WTC11 (cell line): ENCODE measurements around the gene VAMP3. TPM values are rescaled to one million over a fixed set of nuclear protein-coding genes. Genes with fewer than 3 reads are reported as not detected.

Source experiments
- ATAC-seq: fragments of 200-7000 bp; cut with Tn5 transposase; 2 replicates; pipeline ENCODE4 v1.10.0; 2021; ENCODE audit warnings: mild to moderate bottlenecking, moderate library complexity
- CTCF ChIA-PET: fragments of 300-600 bp; sonication (Branson Sonifier 250); formaldehyde crosslinking; loops from one replicate; lab custom pipeline; 2021; ENCODE audit warnings: antibody characterized with exemption; lab: Charles Lee
- POLR2A ChIA-PET: fragments of 350-600 bp; sonication (Branson Sonifier 250); formaldehyde crosslinking; loops from one replicate; lab custom pipeline; 2021; ENCODE audit warnings: antibody characterized with exemption; lab: Charles Lee
- DNase-seq: peaks from one replicate; pipeline ENCODE4 v3.0.0; 2021; ENCODE audit warnings: low spot score
- H3K27ac Mint-ChIP-seq: 2 replicates; pipeline ENCODE4 v1.8.0; 2021; ENCODE audit warnings: mixed read lengths
- H3K27me3 Mint-ChIP-seq: 2 replicates; pipeline ENCODE4 v1.8.0; 2021; ENCODE audit warnings: low read depth, mild to moderate bottlenecking, moderate library complexity, mixed read lengths
- H3K36me3 Mint-ChIP-seq: 2 replicates; pipeline ENCODE4 v1.8.0; 2021; ENCODE audit warnings: mixed read lengths
- H3K4me1 Mint-ChIP-seq: 2 replicates; pipeline ENCODE4 v1.8.0; 2022; ENCODE audit warnings: mixed read lengths
- H3K4me3 Mint-ChIP-seq: 2 replicates; pipeline ENCODE4 v1.8.0; 2021; ENCODE audit warnings: mild to moderate bottlenecking, moderate library complexity, mixed read lengths
- H3K9me3 Mint-ChIP-seq: 2 replicates; pipeline ENCODE4 v1.8.0; 2021; ENCODE audit warnings: mixed read lengths
- ARID4B ChIP-seq: sonication (generic); formaldehyde crosslinking; IDR thresholded peaks from 2 replicates; pipeline ENCODE4 v1.8.0; 2023; ENCODE audit warnings: missing genetic modification reagents, mild to moderate bottlenecking, borderline replicate concordance
- CDX4 ChIP-seq: fragments of 250-450 bp; sonication (Bioruptor Pico); IDR thresholded peaks from 2 replicates; pipeline ENCODE4 v1.9.0; 2021; ENCODE audit warnings: moderate library complexity, mild to moderate bottlenecking, inconsistent platforms, borderline replicate concordance
- E2F4 ChIP-seq: sonication (generic); formaldehyde crosslinking; IDR thresholded peaks from 2 replicates; pipeline ENCODE4 v1.8.1; 2022; ENCODE audit warnings: low read depth, mild to moderate bottlenecking, moderate library complexity, missing genetic modification reagents, borderline replicate concordance
- ESRRA ChIP-seq: sonication (generic); formaldehyde crosslinking; IDR thresholded peaks from 2 replicates; pipeline ENCODE4 v1.8.1; 2022; ENCODE audit warnings: mild to moderate bottlenecking, missing genetic modification reagents, borderline replicate concordance
- FOXJ3 ChIP-seq: sonication (generic); formaldehyde crosslinking; IDR thresholded peaks from 2 replicates; pipeline ENCODE4 v1.9.0; 2021; ENCODE audit warnings: missing genetic modification reagents, mild to moderate bottlenecking, borderline replicate concordance
- FOXK1 ChIP-seq: sonication (generic); formaldehyde crosslinking; IDR thresholded peaks from 2 replicates; pipeline ENCODE4 v1.8.0; 2022; ENCODE audit warnings: mild to moderate bottlenecking, moderate library complexity, missing genetic modification reagents
- FOXP1 ChIP-seq: sonication (generic); formaldehyde crosslinking; IDR thresholded peaks from 2 replicates; pipeline ENCODE4 v1.8.0; 2022; ENCODE audit warnings: missing genetic modification reagents, mild to moderate bottlenecking, moderate library complexity, borderline replicate concordance
- GRHL2 ChIP-seq: fragments of 250-450 bp; sonication (Bioruptor Pico); IDR thresholded peaks from 2 replicates; pipeline ENCODE4 v1.8.0; 2022; ENCODE audit warnings: mild to moderate bottlenecking, moderate library complexity; ENCODE audit not compliant: insufficient replicate concordance, severe bottlenecking
- MAX ChIP-seq: sonication (generic); formaldehyde crosslinking; IDR thresholded peaks from 2 replicates; pipeline ENCODE4 v1.8.0; 2022; ENCODE audit warnings: mild to moderate bottlenecking, missing genetic modification reagents
- PRRX2 ChIP-seq: fragments of 250-450 bp; sonication (Bioruptor Pico); IDR thresholded peaks from 2 replicates; pipeline ENCODE4 v1.8.0; 2021; ENCODE audit warnings: mild to moderate bottlenecking
- STAT6 ChIP-seq: sonication (generic); formaldehyde crosslinking; conservative IDR thresholded peaks from 2 replicates; pipeline ENCODE4 v1.8.1; 2023; ENCODE audit warnings: mild to moderate bottlenecking, low read depth, missing genetic modification reagents, moderate library complexity
- TEAD1 ChIP-seq: sonication (generic); formaldehyde crosslinking; IDR thresholded peaks from 2 replicates; pipeline ENCODE4 v1.8.0; 2022; ENCODE audit warnings: mild to moderate bottlenecking, missing genetic modification reagents
- TP53 ChIP-seq: sonication (generic); formaldehyde crosslinking; IDR thresholded peaks from 2 replicates; pipeline ENCODE4 v1.8.1; 2023; ENCODE audit warnings: mild to moderate bottlenecking, missing genetic modification reagents
- USF1 ChIP-seq: sonication (generic); formaldehyde crosslinking; IDR thresholded peaks from 2 replicates; pipeline ENCODE4 v1.8.0; 2022; ENCODE audit warnings: mild to moderate bottlenecking, missing genetic modification reagents
- ZNF121 ChIP-seq: sonication (generic); formaldehyde crosslinking; IDR thresholded peaks from 2 replicates; pipeline ENCODE4 v1.8.0; 2023; ENCODE audit warnings: missing genetic modification reagents
- ZNF232 ChIP-seq: sonication (generic); formaldehyde crosslinking; IDR thresholded peaks from 2 replicates; pipeline ENCODE4 v1.8.0; 2022; ENCODE audit warnings: mild to moderate bottlenecking, missing genetic modification reagents
- ZNF263 ChIP-seq: sonication (generic); formaldehyde crosslinking; IDR thresholded peaks from 2 replicates; pipeline ENCODE4 v1.8.1; 2022; ENCODE audit warnings: low read depth, mild to moderate bottlenecking, moderate library complexity, missing genetic modification reagents
- ZNF317 ChIP-seq: sonication (generic); formaldehyde crosslinking; IDR thresholded peaks from 2 replicates; pipeline ENCODE4 v1.8.1; 2023; ENCODE audit warnings: low read depth, mild to moderate bottlenecking, moderate library complexity, missing genetic modification reagents, borderline replicate concordance
- ZNF423 ChIP-seq: fragments of 250-450 bp; sonication (Bioruptor Pico); IDR thresholded peaks from 2 replicates; pipeline ENCODE4 v2.1.2; 2022; ENCODE audit warnings: mild to moderate bottlenecking, moderate library complexity
- ZNF425 ChIP-seq: fragments of 250-450 bp; sonication (Bioruptor Pico); conservative IDR thresholded peaks from 2 replicates; pipeline ENCODE4 v1.9.0; 2021; ENCODE audit warnings: mild to moderate bottlenecking
- ZNF671 ChIP-seq: fragments of 250-450 bp; sonication (Bioruptor Pico); IDR thresholded peaks from 2 replicates; pipeline ENCODE4 v1.8.0; 2021; ENCODE audit warnings: mild to moderate bottlenecking
- total RNA-seq: library from RNA; stranded (reverse); gene quantifications from 3 replicates; pipeline ENCODE4 v1.2.3, GENCODE V29; 2021

The VAMP3 gene
- total RNA-seq, 1 experiment from 2014 or later, result 40.2 TPM

- H3K27ac Mint-ChIP-seq, result no peak overlapping the region
- DNase-seq (no peak), ATAC-seq (no peak)
- POLR2A ChIA-PET, result no interaction called here
- H3K4me3 Mint-ChIP-seq, result no peak overlapping the region
- H3K36me3 Mint-ChIP-seq, result peaks cover 48% of the 10 kb centered on the region
- CTCF ChIA-PET, result no interaction called here
- TF ChIP-seq FOXJ3 (no peak), GRHL2 (CRISPR knock-in tag) (no peak), ZNF121 (no peak), CDX4 (CRISPR knock-in tag) (no peak), TP53 (CRISPR knock-in tag) (no peak), MAX (no peak), ZNF263 (CRISPR knock-in tag) (no peak), USF1 (CRISPR knock-in tag) (no peak), ZNF423 (CRISPR knock-in tag) (no peak)
- no peaks in the 10 kb centered on the region for H3K9me3 Mint-ChIP-seq
- no peaks in the 10 kb centered on the region; the same call in 1 of the 2 replicates for H3K4me1 Mint-ChIP-seq
- H3K27me3 Mint-ChIP-seq, result no peaks in the 10 kb centered on the region
These were observed 6.5 kb downstream of the VAMP3 start for GRCh38 chr1:7777591-7777990.

- peaks cover 4% of the 10 kb centered on the region; the same call in 1 of the 2 replicates for H3K4me1 Mint-ChIP-seq
- TF ChIP-seq TEAD1 (CRISPR knock-in tag) (no peak), PRRX2 (CRISPR knock-in tag) (no peak), ZNF425 (CRISPR knock-in tag) (no peak), FOXP1 (CRISPR knock-in tag) (no peak), ZNF317 (CRISPR knock-in tag) (no peak), STAT6 (no peak), FOXK1 (CRISPR knock-in tag) (no peak), ESRRA (CRISPR knock-in tag) (no peak), ARID4B (no peak), E2F4 (CRISPR knock-in tag) (no peak), ZNF232 (no peak), ZNF671 (CRISPR knock-in tag) (no peak)
- H3K9me3 Mint-ChIP-seq, result no peaks in the 10 kb centered on the region
- H3K27me3 Mint-ChIP-seq, result no peaks in the 10 kb centered on the region; the same call in 1 of the 2 replicates
- no peak for ATAC-seq
- DNase-seq, result no peak
- CTCF ChIA-PET, result no interaction called here
- H3K4me3 Mint-ChIP-seq, result no peak overlapping the region
- POLR2A ChIA-PET, result no interaction called here
- peaks cover 46% of the 10 kb centered on the region for H3K36me3 Mint-ChIP-seq
- H3K27ac Mint-ChIP-seq, result no peak overlapping the region
These were observed 7.1 kb downstream of the VAMP3 start for GRCh38 chr1:7778133-7778628.
